Brain microvascular endothelial cell (primary cell): ENCODE data around the gene SLC13A2.

Experiments used
- DNase-seq: peaks from one replicate; pipeline ENCODE4 v3.0.0-alpha.2; 2020
- H3K27ac ChIP-seq: fragments of 250-450 bp; sonication (Bioruptor Pico); 2 replicates; pipeline ENCODE4 v1.5.1; 2020; ENCODE audit warnings: mild to moderate bottlenecking, moderate library complexity
- H3K27me3 ChIP-seq: fragments of 250-450 bp; sonication (Bioruptor Pico); replicated peaks from 2 replicates; pipeline ENCODE4 v1.5.1; 2020; ENCODE audit warnings: mild to moderate bottlenecking
- H3K36me3 ChIP-seq: fragments of 250-450 bp; sonication (Bioruptor Pico); replicated peaks from 2 replicates; pipeline ENCODE4 v1.5.1; 2020; ENCODE audit warnings: mild to moderate bottlenecking
- H3K4me3 ChIP-seq: 2 replicates; pipeline ENCODE4 v1.5.1; 2011; ENCODE audit warnings: low read depth, mild to moderate bottlenecking, control low read depth, low read length, moderate library complexity
- in situ Hi-C: cut with HindIII; loops from 2 replicates; pipeline ENCODE4 v1.10.0; 2017; ENCODE audit warnings: low sequenced_read_pairs, low pct_ligation_motif_present
- TF ChIP-seq, protein P1 (sequence below): IDR thresholded peaks from 2 replicates; pipeline ENCODE4 v1.5.1; 2011; ENCODE audit warnings: low read depth, mild to moderate bottlenecking, moderate library complexity, low read length, control low read depth, inconsistent platforms; ENCODE audit errors: missing control alignments

The SLC13A2 gene

DNA sequence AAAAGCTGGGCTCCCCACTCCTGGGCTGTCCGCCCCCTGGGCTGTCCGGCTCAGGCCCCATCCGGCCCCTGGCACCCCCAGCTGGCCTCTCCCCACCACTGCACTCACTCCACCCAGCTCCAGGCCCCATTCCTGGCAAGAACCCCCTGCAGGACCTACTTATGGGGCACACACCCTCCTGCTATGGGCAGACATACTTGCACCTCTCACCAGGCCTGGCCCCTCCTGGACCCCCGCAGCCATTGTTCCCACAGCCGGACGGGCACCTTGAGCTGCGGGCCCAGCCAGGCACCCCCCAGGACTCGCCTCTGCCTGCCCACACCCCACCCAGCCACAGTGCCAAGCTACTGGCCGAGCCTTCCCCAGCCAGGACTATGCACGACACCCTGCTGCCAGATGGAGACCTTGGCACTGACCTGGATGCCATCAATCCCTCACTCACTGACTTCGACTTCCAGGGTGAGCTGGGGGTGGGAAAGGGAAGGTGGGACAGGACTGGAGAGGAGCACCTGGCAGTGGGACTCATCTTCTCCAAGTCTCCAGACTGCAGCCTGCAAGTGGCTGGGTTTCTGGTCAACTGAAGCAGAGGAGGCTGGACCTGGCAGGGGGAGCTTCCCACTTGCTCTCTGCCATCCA lies 61.4 kb downstream of the SLC13A2 start:
- no peak for DNase-seq
- TF ChIP-seq, protein P1, sequence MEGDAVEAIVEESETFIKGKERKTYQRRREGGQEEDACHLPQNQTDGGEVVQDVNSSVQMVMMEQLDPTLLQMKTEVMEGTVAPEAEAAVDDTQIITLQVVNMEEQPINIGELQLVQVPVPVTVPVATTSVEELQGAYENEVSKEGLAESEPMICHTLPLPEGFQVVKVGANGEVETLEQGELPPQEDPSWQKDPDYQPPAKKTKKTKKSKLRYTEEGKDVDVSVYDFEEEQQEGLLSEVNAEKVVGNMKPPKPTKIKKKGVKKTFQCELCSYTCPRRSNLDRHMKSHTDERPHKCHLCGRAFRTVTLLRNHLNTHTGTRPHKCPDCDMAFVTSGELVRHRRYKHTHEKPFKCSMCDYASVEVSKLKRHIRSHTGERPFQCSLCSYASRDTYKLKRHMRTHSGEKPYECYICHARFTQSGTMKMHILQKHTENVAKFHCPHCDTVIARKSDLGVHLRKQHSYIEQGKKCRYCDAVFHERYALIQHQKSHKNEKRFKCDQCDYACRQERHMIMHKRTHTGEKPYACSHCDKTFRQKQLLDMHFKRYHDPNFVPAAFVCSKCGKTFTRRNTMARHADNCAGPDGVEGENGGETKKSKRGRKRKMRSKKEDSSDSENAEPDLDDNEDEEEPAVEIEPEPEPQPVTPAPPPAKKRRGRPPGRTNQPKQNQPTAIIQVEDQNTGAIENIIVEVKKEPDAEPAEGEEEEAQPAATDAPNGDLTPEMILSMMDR, result no peak
- H3K27me3 ChIP-seq, result no peaks in the 10 kb centered on the region
- H3K27ac ChIP-seq, result no peak overlapping the region
- in situ Hi-C loops, result no loop called here
- H3K4me3 ChIP-seq, result no peak overlapping the region
- H3K36me3 ChIP-seq, result no peaks in the 10 kb centered on the region

DNA sequence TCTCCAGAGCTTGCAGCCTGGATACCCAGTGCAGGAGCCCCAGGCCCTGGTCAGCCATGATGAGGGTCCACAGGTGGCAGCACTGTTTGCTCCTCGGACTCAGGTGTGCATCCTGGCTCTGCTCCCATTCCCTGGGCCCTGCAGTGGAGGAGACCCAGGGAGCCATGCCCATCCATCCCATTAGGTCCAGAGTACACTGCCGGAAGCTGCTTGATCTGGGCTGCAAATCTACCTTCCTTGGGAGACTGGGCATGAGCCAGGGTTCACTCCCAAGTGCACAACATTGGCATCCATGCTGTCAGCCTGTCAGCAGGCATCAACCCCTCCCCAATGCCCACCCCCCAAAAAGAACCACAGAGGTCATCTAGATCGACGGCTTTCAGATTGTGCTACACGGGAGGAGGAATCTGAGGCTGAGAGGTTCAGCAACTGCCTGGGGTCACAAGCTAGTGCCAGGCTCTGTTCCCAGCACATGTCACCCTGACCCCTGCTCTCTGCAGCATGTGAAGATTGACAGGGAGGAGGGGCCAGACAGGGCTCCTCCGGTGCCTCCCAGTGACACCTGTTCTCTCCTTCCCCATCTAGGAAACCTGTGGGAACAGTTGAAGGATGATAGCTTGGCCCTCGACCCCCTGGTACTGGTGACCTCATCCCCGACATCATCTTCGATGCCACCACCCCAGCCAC lies 63.2 kb downstream of the SLC13A2 start:
- in situ Hi-C loops, result no loop called here
- TF ChIP-seq, protein P1, result no peak
- no peak for DNase-seq
- Histone ChIP-seq H3K36me3 (no peaks in the 10 kb centered on the region), H3K27ac (no peak overlapping the region), H3K27me3 (no peaks in the 10 kb centered on the region), H3K4me3 (no peak overlapping the region)

DNA sequence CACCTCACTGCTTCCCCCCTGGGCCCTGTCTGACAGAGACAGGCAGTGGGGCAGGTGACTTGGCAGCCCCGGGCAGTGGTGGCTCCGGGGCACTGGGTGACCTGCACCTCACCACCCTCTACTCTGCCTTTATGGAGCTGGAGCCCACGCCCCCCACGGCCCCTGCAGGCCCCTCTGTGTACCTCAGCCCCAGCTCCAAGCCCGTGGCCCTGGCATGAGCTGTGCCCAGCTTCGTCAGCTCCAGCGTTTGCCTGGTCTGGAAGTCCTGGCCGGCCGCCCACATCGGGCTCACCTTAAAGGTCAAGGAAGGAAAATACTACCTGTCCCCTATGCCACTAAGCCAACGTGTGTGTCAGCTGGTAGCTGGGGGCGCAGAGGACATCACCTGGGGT lies 63.8 kb downstream of the SLC13A2 start:
- Histone ChIP-seq H3K27me3 (no peaks in the 10 kb centered on the region), H3K4me3 (no peak overlapping the region), H3K27ac (no peak overlapping the region), H3K36me3 (no peaks in the 10 kb centered on the region)
- TF ChIP-seq, protein P1, result no peak
- in situ Hi-C loops, result no loop called here
- no peak for DNase-seq

DNA sequence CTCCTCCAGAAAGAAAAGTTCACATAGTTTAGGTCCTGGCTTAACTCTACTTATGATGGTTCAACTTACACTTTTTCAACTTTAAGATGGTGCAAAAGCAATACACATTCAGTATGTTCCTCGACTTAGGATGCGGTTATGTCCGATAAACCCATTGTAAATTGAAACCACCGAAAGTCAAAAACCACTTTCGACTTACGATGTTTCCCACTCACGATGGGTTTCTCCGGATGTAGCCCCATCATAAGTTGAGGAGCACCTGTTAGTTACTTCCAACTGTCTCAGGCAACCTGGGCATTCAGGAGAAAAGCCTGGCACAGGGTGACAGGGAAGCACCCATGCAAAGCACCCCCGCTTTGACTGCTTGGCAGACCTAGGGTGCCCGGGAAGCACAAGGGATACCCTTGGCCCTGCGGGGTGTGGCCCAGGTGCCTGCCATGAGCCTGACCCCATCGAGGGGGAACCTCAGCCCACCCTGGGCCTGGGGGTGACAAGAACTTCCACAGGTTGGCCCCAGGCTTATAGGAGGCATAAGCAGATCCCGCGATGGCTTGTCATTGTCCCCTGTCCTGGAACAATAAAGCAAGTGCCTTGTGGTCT lies 65.0 kb downstream of the SLC13A2 start:
- H3K4me3 ChIP-seq, result no peak overlapping the region
- no peaks in the 10 kb centered on the region for H3K27me3 ChIP-seq
- no peak overlapping the region for H3K27ac ChIP-seq
- no peak for DNase-seq
- no peaks in the 10 kb centered on the region for H3K36me3 ChIP-seq
- TF ChIP-seq, protein P1, result no peak
- in situ Hi-C loops, result no loop called here

DNA sequence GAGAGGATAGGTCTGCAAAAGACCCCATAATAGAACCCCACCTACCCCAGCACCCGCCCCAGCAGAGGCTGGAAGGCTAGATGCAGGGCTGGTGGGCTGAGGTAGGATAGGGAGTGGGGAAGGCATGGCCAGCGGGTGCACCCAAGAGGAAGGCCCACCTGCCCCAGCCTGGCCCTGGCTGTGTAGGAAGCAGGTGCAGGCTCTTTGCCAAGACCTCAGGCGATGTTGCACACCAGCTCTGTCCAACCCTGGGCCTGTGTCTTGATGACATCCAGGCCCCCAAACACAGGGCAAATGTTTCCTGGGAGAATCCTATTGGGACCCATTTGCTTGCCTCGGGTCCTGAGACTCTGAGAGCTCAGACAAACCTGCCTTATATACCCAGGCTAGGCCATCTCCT lies 66.8 kb downstream of the SLC13A2 start:
- Histone ChIP-seq H3K27ac (no peak overlapping the region), H3K4me3 (no peak overlapping the region), H3K27me3 (no peaks in the 10 kb centered on the region), H3K36me3 (no peaks in the 10 kb centered on the region)
- DNase-seq, result no peak
- in situ Hi-C loops, result no loop called here
- TF ChIP-seq, protein P1, result no peak
